HG03064 (cell line): ENCODE measurements around the gene GALNT7.
"Not testable (repeated sequence)": the region's sequence is repeated elsewhere in the genome, so short reads cannot be mapped to it uniquely, and the experiment has no call there.

Experiments
- ATAC-seq: cut with Tn5 transposase; IDR thresholded peaks from one replicate; pipeline ENCODE4 v1.9.1; 2021; ENCODE audit warnings: low read depth; ENCODE audit not compliant: unreplicated experiment

GALNT7 gene

GRCh38 chr4:173192375-173193162 lies 24.0 kb downstream of the GALNT7 start:
- ATAC-seq, result no peak

GRCh38 chr4:173194157-173194556 lies 25.5 kb downstream of the GALNT7 start:
- no peak for ATAC-seq

GRCh38 chr4:173195109-173195508 lies 26.5 kb downstream of the GALNT7 start:
- no peak for ATAC-seq

- no peak for ATAC-seq
These were observed 30.9 kb downstream of the GALNT7 start for GRCh38 chr4:173199553-173199952.

- no peak for ATAC-seq
These were observed 31.7 kb downstream of the GALNT7 start for GRCh38 chr4:173200103-173200884.

- no peak for ATAC-seq
These were observed 33.8 kb downstream of the GALNT7 start for GRCh38 chr4:173202395-173202794.

- no peak for ATAC-seq
These were observed 37.0 kb downstream of the GALNT7 start for GRCh38 chr4:173205656-173206055.

GRCh38 chr4:173208420-173208819 lies 39.8 kb downstream of the GALNT7 start:
- no peak for ATAC-seq

- no peak for ATAC-seq
These were observed 42.6 kb downstream of the GALNT7 start for GRCh38 chr4:173211222-173211621.

- ATAC-seq, result no peak
These were observed 43.2 kb downstream of the GALNT7 start for GRCh38 chr4:173211838-173212237.

- no peak for ATAC-seq
These were observed 43.8 kb downstream of the GALNT7 start for GRCh38 chr4:173212379-173212778.

GRCh38 chr4:173213296-173213695 lies 44.7 kb downstream of the GALNT7 start:
- ATAC-seq, result no peak

GRCh38 chr4:173214231-173214630 lies 45.6 kb downstream of the GALNT7 start:
- no peak for ATAC-seq

- no peak for ATAC-seq
These were observed 46.0 kb downstream of the GALNT7 start for GRCh38 chr4:173214661-173215060.

- ATAC-seq, result no peak
These were observed 48.5 kb downstream of the GALNT7 start for GRCh38 chr4:173217075-173217474.

- ATAC-seq, result no peak
These were observed 49.1 kb downstream of the GALNT7 start for GRCh38 chr4:173217727-173218126.

- no peak for ATAC-seq
These were observed 50.0 kb downstream of the GALNT7 start for GRCh38 chr4:173218411-173219125.

- not testable (repeated sequence) for ATAC-seq
These were observed 50.5 kb downstream of the GALNT7 start for GRCh38 chr4:173219126-173219437.

- no peak for ATAC-seq
These were observed 55.1 kb downstream of the GALNT7 start for GRCh38 chr4:173223743-173224142.

GRCh38 chr4:173226401-173226888 lies 57.8 kb downstream of the GALNT7 start:
- no peak for ATAC-seq

GRCh38 chr4:173227756-173228155 lies 59.1 kb downstream of the GALNT7 start:
- no peak for ATAC-seq
